Testis (tissue), 3 donors: ENCODE results near the gene HNRNPR. TPM values are rescaled to one million over a fixed set of nuclear protein-coding genes. Genes with fewer than 3 reads are reported as not detected.
"Not testable (repeated sequence)": the region's sequence is repeated elsewhere in the genome, so short reads cannot be mapped to it uniquely, and the experiment has no call there.

Source experiments
- DNase-seq: peaks from one replicate; pipeline ENCODE4 v3.0.0-alpha.2; 2019
- H3K27ac ChIP-seq, 2 donors: fragments of 200-600 bp; sonication (generic); one replicate each; pipeline ENCODE4 v1.5.1; 2019
- H3K27me3 ChIP-seq: fragments of 200-600 bp; sonication (generic); one replicate; pipeline ENCODE4 v1.5.1; 2019
- H3K36me3 ChIP-seq: fragments of 200-600 bp; sonication (generic); one replicate; pipeline ENCODE4 v1.5.1; 2017; ENCODE audit warnings: low read depth; ENCODE audit errors: missing control alignments
- H3K4me1 ChIP-seq: fragments of 200-600 bp; sonication (generic); one replicate; pipeline ENCODE4 v1.5.1; 2019
- H3K4me3 ChIP-seq, 2 donors: fragments of 200-600 bp; sonication (generic); one replicate each; pipeline ENCODE4 v1.5.1; 2017 to 2019
- H3K9me3 ChIP-seq: fragments of 200-600 bp; sonication (generic); one replicate; pipeline ENCODE4 v1.5.1; 2017
- POLR2A ChIP-seq: fragments of 450-650 bp; IDR thresholded peaks from one replicate; pipeline ENCODE4 v1.6.1; 2017; ENCODE audit warnings: antibody characterized with exemption, mild to moderate bottlenecking, moderate library complexity
- WGBS, 2 donors: methylation state at CpG; one replicate each; pipeline ENCODE4 v1.1.5; 2018; 5-methylcytosine and 5-hydroxymethylcytosine counted together
- intact Hi-C: fragments of 100-400 bp; cut with DNase I; formaldehyde crosslinking; loops from one replicate; pipeline ENCODE4 v1.15.1; 2023; ENCODE audit warnings: low total_unique reads
- polyA plus RNA-seq: library from polyadenylated mRNA; stranded (reverse); fragments of 350-450 nt; fragmentation: Illumina TruSeq; extraction: RNeasy Lipid Tissue Mini Kit (QIAGEN cat#74804); gene quantifications from one replicate; pipeline ENCODE4 v1.2.3, GENCODE V29; 2014; ENCODE audit warnings: low read depth, low replicate concordance; ENCODE audit not compliant: insufficient read depth
- total RNA-seq, 2 donors: library from RNA; depleted of rRNA; stranded (reverse); fragments of >200 nt; gene quantifications; one replicate each; pipeline ENCODE4 v1.2.3, GENCODE V29; 2016
- TF ChIP-seq, protein P1 (sequence below), 3 experiments: fragments of 450-650 bp in 2 of 3; fragments of 200-600 bp in 1 of 3; sonication (generic) in 1 of 3; IDR thresholded peaks; one replicate each; pipeline ENCODE4 v1.5.1; 2016 to 2019; ENCODE audit warnings: antibody characterized with exemption in 3 of 3, mild to moderate bottlenecking in 2 of 3, moderate library complexity in 1 of 3

HNRNPR gene
- total and polyA plus RNA-seq, 3 donors from 2014 or later = 89.6 to 95.8 (median 93.8) TPM

DNA sequence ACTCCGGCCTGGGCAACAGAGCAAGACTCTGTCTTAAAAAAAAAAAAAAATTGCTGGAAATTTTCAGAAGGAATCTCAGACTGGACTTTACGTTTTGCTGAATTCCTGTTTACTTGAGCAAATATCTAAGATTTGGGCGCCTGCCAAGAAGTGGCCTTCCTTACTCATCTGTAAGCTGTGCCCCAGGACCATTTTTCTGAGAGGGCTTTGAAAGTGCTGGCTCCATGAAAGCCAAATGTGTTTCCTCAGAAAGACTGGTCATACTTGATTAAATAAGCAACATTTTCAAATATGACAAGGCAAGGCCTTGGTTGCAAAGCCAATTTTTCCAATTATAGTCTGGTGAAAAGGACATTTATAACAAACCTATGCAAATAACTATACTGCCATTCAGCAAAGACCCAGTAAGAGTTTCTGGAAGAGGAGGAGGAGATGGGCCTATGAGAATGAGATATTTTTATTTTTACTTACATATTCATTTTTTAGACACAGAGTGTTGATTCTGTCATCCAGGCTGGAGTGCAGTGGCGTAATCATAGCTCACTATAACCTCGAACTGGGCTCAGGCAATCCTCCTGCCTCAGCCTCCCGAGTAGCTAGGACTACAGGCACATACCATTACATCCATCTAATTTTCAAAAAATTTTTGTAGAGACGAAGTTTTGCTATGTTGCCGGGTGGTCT, 70.5 kb downstream of the HNRNPR start:
- intact Hi-C loops = no loop called here
- 82 to 85% methylated on average over 8 of the region's 8 CpGs for WGBS, 2 donors
- TF ChIP-seq, protein P1, sequence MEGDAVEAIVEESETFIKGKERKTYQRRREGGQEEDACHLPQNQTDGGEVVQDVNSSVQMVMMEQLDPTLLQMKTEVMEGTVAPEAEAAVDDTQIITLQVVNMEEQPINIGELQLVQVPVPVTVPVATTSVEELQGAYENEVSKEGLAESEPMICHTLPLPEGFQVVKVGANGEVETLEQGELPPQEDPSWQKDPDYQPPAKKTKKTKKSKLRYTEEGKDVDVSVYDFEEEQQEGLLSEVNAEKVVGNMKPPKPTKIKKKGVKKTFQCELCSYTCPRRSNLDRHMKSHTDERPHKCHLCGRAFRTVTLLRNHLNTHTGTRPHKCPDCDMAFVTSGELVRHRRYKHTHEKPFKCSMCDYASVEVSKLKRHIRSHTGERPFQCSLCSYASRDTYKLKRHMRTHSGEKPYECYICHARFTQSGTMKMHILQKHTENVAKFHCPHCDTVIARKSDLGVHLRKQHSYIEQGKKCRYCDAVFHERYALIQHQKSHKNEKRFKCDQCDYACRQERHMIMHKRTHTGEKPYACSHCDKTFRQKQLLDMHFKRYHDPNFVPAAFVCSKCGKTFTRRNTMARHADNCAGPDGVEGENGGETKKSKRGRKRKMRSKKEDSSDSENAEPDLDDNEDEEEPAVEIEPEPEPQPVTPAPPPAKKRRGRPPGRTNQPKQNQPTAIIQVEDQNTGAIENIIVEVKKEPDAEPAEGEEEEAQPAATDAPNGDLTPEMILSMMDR (IDR thresholded peaks at IDR 0.05) = no peak
- TF ChIP-seq POLR2A = no peak
- H3K36me3 ChIP-seq = no peaks in the 10 kb centered on the region
- no peak for DNase-seq
- H3K27ac ChIP-seq = no peak overlapping the region
- no peaks in the 10 kb centered on the region for H3K4me1 ChIP-seq
- no peaks in the 10 kb centered on the region for H3K9me3 ChIP-seq
- no peaks in the 10 kb centered on the region for H3K27me3 ChIP-seq
- H3K4me3 ChIP-seq = no peak overlapping the region

DNA sequence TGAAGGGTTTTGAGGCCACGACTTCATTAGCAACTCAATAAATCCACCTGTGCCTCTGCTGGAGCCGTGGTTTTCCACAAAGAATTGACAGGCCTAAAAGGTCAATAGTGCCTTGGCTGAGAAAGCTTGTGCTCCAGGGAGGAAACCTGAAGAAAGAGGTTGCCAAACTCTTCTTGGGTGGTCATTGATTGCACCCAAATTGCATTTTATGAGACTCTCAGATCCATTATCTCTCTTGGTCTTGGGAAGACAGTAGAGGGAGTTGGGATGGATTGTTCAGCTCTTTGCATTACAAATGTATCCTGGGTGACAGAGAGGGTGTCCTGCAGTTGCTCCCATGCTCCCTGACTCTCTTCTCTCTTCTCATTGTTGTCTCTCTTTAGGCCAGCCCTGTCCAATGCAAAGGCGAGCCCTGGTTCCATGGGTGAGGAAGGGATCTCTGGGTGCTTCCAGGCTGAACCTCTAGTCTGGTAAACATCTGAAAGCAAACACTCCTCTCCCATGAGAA, 80.7 kb downstream of the HNRNPR start:
- no peak for TF ChIP-seq POLR2A
- TF ChIP-seq, protein P1 (IDR thresholded peaks at IDR 0.05) = no peak
- Histone ChIP-seq H3K9me3 (no peaks in the 10 kb centered on the region), H3K27ac (no peak overlapping the region), H3K27me3 (no peaks in the 10 kb centered on the region), H3K4me1 (no peaks in the 10 kb centered on the region), H3K36me3 (no peaks in the 10 kb centered on the region), H3K4me3 (no peak overlapping the region)
- 69 to 75% methylated on average over 3 of the region's 3 CpGs for whole genome bisulfite sequencing, 2 donors
- DNase-seq = no peak
- intact Hi-C loops = no loop called here

DNA sequence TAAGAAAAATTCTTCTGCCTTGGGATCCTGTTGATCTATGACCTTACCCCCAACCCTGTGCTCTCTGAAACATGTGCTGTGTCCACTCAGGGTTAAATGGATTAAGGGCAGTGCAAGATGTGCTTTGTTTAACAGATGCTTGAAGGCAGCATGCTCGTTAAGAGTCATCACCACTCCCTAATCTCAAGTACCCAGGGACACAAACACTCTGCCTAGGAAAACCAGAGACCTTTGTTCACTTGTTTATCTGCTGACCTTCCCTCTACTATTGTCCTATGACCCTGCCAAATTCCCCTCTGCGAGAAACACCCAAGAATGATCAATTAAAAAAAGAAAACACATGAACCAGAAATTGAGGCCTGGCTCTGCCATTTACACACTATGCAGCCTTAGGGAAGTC, 86.0 kb downstream of the HNRNPR start:
- H3K4me3 ChIP-seq, H3K4me1 ChIP-seq, DNase-seq, H3K27me3 ChIP-seq, H3K36me3 ChIP-seq, H3K27ac ChIP-seq, intact Hi-C loops, H3K9me3 ChIP-seq: not testable (repeated sequence)
- 47 to 50% methylated on average over 2 of the region's 2 CpGs for WGBS, 2 donors

DNA sequence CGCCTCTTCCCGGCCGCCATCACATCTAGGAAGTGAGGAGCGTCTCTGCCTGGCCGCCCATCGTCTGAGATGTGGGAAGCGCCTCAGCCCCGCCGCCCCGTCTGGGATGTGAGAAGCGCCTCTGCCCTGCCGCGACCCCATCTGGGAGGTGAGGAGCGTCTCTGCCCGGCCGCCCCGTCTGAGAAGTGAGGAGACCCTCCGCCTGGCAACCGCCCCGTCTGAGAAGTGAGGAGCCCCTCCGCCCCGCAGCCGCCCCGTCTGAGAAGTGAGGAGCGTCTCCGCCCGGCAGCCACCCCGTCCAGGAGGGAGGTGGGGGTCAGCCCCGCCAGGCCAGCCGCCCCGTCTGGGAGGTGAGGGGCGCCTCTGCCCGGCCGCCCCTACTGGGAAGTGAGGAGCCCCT, 86.7 kb downstream of the HNRNPR start:
- WGBS, 2 donors = 70 to 78% methylated on average over 6 to 30 of the region's 34 CpGs
- H3K27me3 ChIP-seq, H3K36me3 ChIP-seq, H3K4me1 ChIP-seq, DNase-seq, H3K27ac ChIP-seq, H3K9me3 ChIP-seq, intact Hi-C loops, H3K4me3 ChIP-seq: not testable (repeated sequence)

Other genes with a start within 250 kb of the HNRNPR start
- 10 to 100 TPM; 20.3 to 36.2 TPM for gene LUZP1, start 175.4 kb downstream of the HNRNPR start, total RNA-seq
- gene LUZP1, start 175.4 kb downstream of the HNRNPR start, polyA plus RNA-seq = 14.4 TPM
- under 1 TPM in 1 of 2 donors, not detected in 1; 0.19 TPM for gene HTR1D, start 126.8 kb downstream of the HNRNPR start, total RNA-seq
- 0.70 TPM for gene HTR1D, start 126.8 kb downstream of the HNRNPR start, polyA plus RNA-seq
- 10 to 100 TPM; 26.7 to 29.0 TPM for gene ZNF436, start 25.6 kb upstream of the HNRNPR start, total RNA-seq
- gene ZNF436, start 25.6 kb upstream of the HNRNPR start, polyA plus RNA-seq = 24.6 TPM
- gene TCEA3, start 80.5 kb upstream of the HNRNPR start, total RNA-seq = 10 to 100 TPM; 12.6 to 14.7 TPM
- gene TCEA3, start 80.5 kb upstream of the HNRNPR start, polyA plus RNA-seq = 10.8 TPM
- gene ASAP3, start 139.9 kb upstream of the HNRNPR start, total RNA-seq = 10 to 100 TPM; 43.1 to 48.0 TPM
- gene ASAP3, start 139.9 kb upstream of the HNRNPR start, polyA plus RNA-seq = 34.1 TPM
- 1 to 10 TPM; 4.2 to 6.6 TPM for gene E2F2, start 186.9 kb upstream of the HNRNPR start, total RNA-seq
- 4.8 TPM for gene E2F2, start 186.9 kb upstream of the HNRNPR start, polyA plus RNA-seq
- gene ID3, start 215.2 kb upstream of the HNRNPR start, total RNA-seq = 10 to 100 TPM; 27.2 to 34.5 TPM
- gene ID3, start 215.2 kb upstream of the HNRNPR start, polyA plus RNA-seq = 24.5 TPM